GM12875 (cell line): Measurements from ENCODE around the gene SAMD10.

Source experiments
- H3K4me3 ChIP-seq: one replicate; pipeline ENCODE4 v1.5.1; 2011; ENCODE audit warnings: low read depth, low read length, control low read depth
- CTCF ChIP-seq: IDR thresholded peaks from 2 replicates; pipeline ENCODE4 v1.5.1; 2011; ENCODE audit warnings: low read depth, mild to moderate bottlenecking, control low read depth, inconsistent platforms, low read length, moderate library complexity, borderline replicate concordance; ENCODE audit not compliant: insufficient read depth

The SAMD10 gene

GRCh38 chr20:63979557-63980316, at the start of gene SAMD10:
Gene SAMD10 (minus strand): TSS chr20:63979642. CDS start chr20:63979467, 175 bp downstream.
- peak; percentile 28; the same call in 1 of the 2 replicates for TF ChIP-seq CTCF
- H3K4me3 ChIP-seq = peak within 1 kb of the TSS; percentile 79

- TF ChIP-seq CTCF = no peak
- no peak overlapping the region for H3K4me3 ChIP-seq
Measured at GRCh38 chr20:64027981-64028685, 48.7 kb upstream of the SAMD10 start.

GRCh38 chr20:64025826-64026412, 46.5 kb upstream of the SAMD10 start:
- H3K4me3 ChIP-seq = no peak overlapping the region
- TF ChIP-seq CTCF = no peak

GRCh38 chr20:64025101-64025825, 45.8 kb upstream of the SAMD10 start:
- no peak for TF ChIP-seq CTCF
- H3K4me3 ChIP-seq = no peak overlapping the region

GRCh38 chr20:64024141-64024990, 44.9 kb upstream of the SAMD10 start:
- no peak for TF ChIP-seq CTCF

More at GRCh38 chr20:64024141-64024990, 44.9 kb upstream of the SAMD10 start:
- no peak overlapping the region for H3K4me3 ChIP-seq
